ENCODE data around the gene IBA57. TPM values are rescaled to one million over a fixed set of nuclear protein-coding genes. Genes with fewer than 3 reads are reported as not detected.
"Not testable (repeated sequence)": the region's sequence is repeated elsewhere in the genome, so short reads cannot be mapped to it uniquely, and the experiment has no call there.

IBA57 gene
- total and polyA plus RNA-seq, 2 of the 8 experiments (the other 6 are each of a cell fraction or from before 2014, with no cell fraction given), result 2.6 to 5.9 TPM

DNA sequence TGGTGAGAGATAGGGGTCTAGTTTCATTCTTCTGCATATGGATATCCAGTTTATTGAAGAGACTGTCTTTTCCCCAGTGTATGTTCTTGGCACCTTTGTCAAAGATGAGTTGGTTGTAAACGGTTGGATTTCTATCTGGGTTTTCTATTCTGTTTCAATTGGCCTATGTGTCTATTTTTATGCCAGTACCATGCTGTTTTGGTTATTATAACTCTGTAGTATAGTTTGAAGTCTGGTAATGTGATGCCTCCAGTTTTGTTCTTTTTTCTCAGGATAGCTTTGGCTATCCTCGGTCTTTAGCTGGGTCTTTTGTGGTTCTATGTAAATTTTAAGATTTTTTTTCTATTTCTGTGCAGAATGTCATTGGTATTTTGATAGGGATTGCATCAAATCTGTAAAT is 22.6 kb downstream of the IBA57 start:
- FAIRE-seq; H3K79me1 ChIP-seq (ENCODE audit: low read depth, low read length); H3K9me3 ChIP-seq (ENCODE audit: insufficient read depth in 2 of 2, low read depth in 1 of 2, low read length in 1 of 2); H2BK20ac ChIP-seq (ENCODE audit: low read length); H3K27me3 ChIP-seq (replicated peaks in 1 of 4; ENCODE audit: control insufficient read depth in 3 of 4, extremely low read depth in 1 of 4, insufficient read depth in 3 of 4, low read length in 3 of 4); H4K5ac ChIP-seq (ENCODE audit: insufficient read length, low read depth, low read length); H3K9ac ChIP-seq (replicated peaks in 1 of 4; ENCODE audit: extremely low read depth in 1 of 4, low read depth in 3 of 4, low read length in 3 of 4); H3K18ac ChIP-seq (ENCODE audit: extremely low read depth, low read length); H3K36me3 ChIP-seq (ENCODE audit: control insufficient read depth in 2 of 4, insufficient read depth in 4 of 4, low read length in 3 of 4); H3K23me2 ChIP-seq (ENCODE audit: low read depth, low read length); H2BK5ac ChIP-seq (ENCODE audit: low read depth, low read length); H4K8ac ChIP-seq (ENCODE audit: extremely low read depth, insufficient read depth, low read length); H2AK5ac ChIP-seq (ENCODE audit: low read depth, low read length); H4K91ac ChIP-seq (replicated peaks; ENCODE audit: insufficient read length, low read length); H2AFZ ChIP-seq (ENCODE audit: low read length); H3K4ac ChIP-seq (replicated peaks; ENCODE audit: insufficient read length, low read depth, low read length); H3K56ac ChIP-seq (replicated peaks; ENCODE audit: insufficient read length, low read depth, low read length); H3K79me2 ChIP-seq (ENCODE audit: control insufficient read depth in 1 of 2, insufficient read depth in 2 of 2, low read length in 2 of 2); H4K20me1 ChIP-seq (replicated peaks in 1 of 2; ENCODE audit: control insufficient read depth in 1 of 2, insufficient read depth in 2 of 2, low read length in 2 of 2); H2BK120ac ChIP-seq (replicated peaks; ENCODE audit: low read depth, low read length); H2BK12ac ChIP-seq (ENCODE audit: low read depth, low read length); H3K27ac ChIP-seq (ENCODE audit: low read depth, low read length); DNase-seq (ENCODE audit: low read depth in 1 of 2, low spot score in 2 of 2); H3K14ac ChIP-seq (ENCODE audit: insufficient read length); H3K4me3 ChIP-seq (ENCODE audit: extremely low read depth in 1 of 4, insufficient read depth in 2 of 4, low read depth in 3 of 4, low read length in 4 of 4); H3K4me2 ChIP-seq (ENCODE audit: insufficient read depth in 1 of 2, low read depth in 2 of 2, low read length in 2 of 2); H2BK15ac ChIP-seq (ENCODE audit: low read length); H3K4me1 ChIP-seq (replicated peaks in 1 of 4; ENCODE audit: control insufficient read depth in 3 of 4, insufficient read depth in 4 of 4, low read length in 3 of 4); H3K23ac ChIP-seq (ENCODE audit: insufficient read length); POLR2A ChIA-PET (ENCODE audit: partially characterized antibody): not testable (repeated sequence)
- WGBS, 2 experiments (ENCODE audit: extremely low coverage in 1 of 2, insufficient coverage in 1 of 2, insufficient read length in 1 of 2, insufficient replicate concordance in 2 of 2, low coverage in 1 of 2, low lambda C conversion rate in 2 of 2, missing lambda C conversion rate in 1 of 2), result 87% methylated on average over 2 of the region's 2 CpGs; no CpG with 5 or more reads in 1 of the 2 experiments
- CTCF ChIA-PET (ENCODE audit: partially characterized antibody), result interaction anchor here (0.6 to 0.8 kb wide), 2 partner anchors 8 to 165 kb away, joined by 3 read pairs; no protein-coding TSS in a partner anchor
